Activated CD4-positive, alpha-beta T cell treated with anti-CD3 and anti-CD28 coated beads, Interleukin-2, Interleukin-4, amounts not matched to agents 100 ng/mL and 50 ng/mL, durations not matched to agents 16 hours and 8 hours (primary cell): ENCODE measurements around the gene UGGT1.

Source experiments
- DNase-seq: peaks from one replicate; pipeline ENCODE4 v3.0.0-alpha.2; 2020; ENCODE audit warnings: low spot score

The UGGT1 gene, protein sequence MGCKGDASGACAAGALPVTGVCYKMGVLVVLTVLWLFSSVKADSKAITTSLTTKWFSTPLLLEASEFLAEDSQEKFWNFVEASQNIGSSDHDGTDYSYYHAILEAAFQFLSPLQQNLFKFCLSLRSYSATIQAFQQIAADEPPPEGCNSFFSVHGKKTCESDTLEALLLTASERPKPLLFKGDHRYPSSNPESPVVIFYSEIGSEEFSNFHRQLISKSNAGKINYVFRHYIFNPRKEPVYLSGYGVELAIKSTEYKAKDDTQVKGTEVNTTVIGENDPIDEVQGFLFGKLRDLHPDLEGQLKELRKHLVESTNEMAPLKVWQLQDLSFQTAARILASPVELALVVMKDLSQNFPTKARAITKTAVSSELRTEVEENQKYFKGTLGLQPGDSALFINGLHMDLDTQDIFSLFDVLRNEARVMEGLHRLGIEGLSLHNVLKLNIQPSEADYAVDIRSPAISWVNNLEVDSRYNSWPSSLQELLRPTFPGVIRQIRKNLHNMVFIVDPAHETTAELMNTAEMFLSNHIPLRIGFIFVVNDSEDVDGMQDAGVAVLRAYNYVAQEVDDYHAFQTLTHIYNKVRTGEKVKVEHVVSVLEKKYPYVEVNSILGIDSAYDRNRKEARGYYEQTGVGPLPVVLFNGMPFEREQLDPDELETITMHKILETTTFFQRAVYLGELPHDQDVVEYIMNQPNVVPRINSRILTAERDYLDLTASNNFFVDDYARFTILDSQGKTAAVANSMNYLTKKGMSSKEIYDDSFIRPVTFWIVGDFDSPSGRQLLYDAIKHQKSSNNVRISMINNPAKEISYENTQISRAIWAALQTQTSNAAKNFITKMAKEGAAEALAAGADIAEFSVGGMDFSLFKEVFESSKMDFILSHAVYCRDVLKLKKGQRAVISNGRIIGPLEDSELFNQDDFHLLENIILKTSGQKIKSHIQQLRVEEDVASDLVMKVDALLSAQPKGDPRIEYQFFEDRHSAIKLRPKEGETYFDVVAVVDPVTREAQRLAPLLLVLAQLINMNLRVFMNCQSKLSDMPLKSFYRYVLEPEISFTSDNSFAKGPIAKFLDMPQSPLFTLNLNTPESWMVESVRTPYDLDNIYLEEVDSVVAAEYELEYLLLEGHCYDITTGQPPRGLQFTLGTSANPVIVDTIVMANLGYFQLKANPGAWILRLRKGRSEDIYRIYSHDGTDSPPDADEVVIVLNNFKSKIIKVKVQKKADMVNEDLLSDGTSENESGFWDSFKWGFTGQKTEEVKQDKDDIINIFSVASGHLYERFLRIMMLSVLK (N-terminal part only)

DNA sequence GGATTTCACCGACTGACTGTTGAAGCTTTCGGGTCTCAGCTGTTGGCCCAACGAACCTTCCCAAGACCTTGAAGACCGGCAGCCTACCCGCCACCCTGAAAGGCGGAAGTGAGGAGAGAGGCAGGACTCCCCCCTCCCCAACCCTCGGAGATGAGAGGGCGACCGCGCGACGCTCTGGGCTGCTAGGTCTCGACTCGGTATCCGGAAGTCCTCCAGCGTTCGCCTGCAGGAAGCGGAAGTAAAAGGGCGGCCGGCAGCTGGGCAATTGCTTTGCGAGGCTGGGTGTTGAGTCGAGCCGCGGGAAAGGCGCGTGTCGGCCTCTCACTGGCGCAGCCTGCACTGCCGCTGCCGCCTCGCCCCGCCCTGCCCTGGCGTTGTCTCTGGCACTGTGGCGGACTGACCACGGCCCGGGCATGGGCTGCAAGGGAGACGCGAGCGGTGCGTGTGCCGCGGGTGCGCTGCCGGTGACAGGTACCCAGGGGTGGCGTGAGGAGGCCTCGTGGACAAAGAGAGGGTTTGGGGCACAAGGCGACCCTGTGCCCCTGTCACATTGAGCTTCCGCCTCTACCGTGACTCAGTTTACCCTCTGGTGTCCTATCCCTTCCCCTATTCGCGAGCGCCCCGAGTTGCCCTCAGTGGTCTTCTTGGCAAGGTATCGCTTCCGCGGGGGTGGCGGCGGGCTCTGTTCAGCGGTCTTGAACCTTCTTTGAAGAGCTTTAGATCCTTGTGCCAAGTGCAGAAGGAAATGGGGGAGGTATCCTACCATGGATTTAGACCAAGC lies at the start of gene UGGT1:
TSS of gene UGGT1 (plus strand) at position 256 of the 781 bp plus-strand sequence. CDS start at position 414, 158 bp downstream.
- peak; percentile 97 for DNase-seq

DNA sequence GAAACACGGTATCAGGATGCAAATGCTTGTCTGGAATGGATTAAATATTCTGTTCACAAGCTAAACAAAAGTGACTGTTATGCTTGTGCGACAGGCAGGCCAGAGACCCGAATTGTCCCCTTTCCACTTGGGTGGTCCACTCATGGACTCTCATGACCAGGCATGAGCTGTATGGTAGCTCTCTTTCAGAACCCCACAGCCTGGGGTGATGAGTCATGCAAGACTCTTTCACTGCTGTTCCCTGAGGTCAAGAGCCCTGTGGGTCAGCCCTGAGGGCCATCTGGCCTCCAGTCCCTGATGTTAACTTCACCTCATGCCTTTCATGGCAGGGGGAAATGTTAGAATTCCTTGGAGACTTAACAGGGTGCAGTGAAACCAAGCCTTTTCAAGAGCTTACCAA lies 49.4 kb upstream of the UGGT1 start:
- DNase-seq, result no peak

DNA sequence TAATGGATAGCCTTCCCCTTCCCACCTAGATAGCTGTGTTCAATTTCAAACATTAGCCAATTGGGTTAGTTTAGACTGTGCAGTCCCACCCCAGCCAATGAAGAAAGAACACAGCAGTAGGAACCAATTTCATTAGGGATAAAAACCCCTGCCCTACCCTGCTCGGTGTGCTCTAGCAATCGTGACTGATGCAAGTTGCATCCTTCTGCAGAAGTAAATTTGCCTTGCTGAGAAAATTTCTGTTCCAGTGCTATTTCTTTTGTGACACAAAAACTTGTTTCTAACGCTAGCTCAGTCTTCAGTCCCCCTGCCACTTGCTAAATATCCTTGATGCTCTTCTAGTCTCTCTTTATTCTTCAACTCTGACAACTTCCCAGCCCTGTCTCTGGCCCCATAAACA lies 48.0 kb upstream of the UGGT1 start:
- DNase-seq, result no peak

DNA sequence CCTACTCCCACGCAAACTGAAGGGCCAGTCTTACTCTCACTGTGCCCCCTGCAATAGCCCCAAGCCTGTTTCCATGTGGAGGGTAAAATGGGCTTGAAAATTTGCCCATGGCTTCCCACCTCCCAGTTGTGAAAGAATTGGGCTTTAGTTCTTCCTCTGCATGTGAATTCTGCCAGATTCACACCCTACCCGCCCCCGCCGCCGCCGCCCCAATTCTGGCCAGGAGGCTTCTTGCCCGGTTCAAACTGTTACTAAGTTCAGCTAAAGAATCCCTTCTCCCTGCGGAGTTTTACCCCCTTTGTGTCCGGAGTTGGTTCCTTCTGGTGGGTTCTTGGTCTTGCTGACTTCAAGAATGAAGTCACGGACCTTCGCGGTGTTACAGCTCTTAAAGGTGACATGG lies 37.7 kb upstream of the UGGT1 start:
- no peak for DNase-seq

DNA sequence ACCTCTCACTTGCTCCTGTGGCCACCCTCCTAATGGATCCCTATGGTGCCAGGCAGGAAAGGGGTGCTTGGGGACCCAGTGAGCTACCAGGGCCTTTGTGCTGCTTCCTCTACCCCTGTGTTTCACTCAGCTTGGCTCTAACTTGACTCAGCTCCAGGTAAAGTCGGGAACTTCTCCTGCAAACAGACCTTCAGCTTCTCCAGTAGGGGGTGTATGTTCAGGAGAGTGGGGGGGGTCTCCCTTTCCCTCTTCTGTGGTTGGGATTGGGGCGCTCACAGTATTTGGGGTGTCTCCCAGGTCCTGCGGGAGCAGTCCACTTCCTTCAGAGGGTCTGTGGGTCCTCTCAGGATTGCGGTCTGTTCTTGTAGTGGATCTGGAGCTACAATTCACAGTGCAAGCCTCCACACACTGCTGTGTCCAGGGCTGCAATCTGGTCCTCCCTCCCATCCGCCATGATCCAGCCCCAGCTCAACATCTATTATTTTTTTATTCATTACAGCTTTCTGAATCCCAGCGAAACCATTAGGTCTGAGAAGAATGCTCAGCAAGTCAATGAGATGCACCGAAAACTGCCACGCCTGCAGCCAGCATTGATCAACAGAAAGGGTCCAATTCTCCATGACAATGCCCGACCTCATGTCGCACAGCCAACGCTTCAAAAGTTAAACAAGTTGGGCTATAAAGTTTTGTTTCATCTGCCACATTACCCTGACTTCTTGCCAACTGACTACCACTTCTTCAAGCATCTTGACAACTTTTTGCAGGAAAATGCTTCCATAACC lies 36.7 kb upstream of the UGGT1 start:
- no peak for DNase-seq

DNA sequence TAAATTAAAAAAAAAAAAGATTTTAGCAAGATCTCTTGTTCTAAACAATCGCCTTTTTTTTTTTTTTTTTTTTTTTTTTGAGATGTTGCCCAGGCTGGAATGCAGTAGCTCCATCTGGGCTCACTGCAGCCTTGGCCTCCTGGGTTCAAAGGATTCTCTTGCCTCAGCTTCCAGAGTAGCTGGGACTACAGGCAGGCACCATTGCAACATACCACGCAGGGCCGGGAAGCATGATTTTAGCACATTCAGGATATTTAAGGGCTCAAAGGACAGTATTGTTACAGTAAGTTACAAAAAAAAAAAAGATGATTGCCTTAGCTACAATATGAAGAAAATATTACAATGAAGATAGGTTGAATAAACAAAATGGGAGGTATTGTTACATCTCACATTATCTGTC lies 33.7 kb upstream of the UGGT1 start:
- DNase-seq, result no peak

DNA sequence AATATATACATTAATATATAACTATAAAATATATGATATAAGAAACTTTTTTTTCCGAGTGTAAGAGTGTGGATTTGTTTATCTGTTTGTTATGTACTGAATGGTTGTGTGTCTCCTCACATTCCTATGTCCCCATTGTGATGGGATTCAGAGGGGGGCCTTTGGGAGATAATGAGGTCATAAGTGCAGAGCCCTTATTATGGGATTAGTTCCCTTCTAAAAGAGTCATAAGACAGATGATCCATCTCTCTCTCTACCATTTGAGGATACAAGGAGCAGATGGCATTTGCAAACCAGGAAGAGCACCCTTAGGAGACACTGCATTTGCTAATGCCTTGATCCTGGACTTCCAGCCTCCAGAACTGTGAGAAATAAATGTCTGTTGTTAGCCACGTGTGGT lies 32.9 kb upstream of the UGGT1 start:
- DNase-seq, result no peak

DNA sequence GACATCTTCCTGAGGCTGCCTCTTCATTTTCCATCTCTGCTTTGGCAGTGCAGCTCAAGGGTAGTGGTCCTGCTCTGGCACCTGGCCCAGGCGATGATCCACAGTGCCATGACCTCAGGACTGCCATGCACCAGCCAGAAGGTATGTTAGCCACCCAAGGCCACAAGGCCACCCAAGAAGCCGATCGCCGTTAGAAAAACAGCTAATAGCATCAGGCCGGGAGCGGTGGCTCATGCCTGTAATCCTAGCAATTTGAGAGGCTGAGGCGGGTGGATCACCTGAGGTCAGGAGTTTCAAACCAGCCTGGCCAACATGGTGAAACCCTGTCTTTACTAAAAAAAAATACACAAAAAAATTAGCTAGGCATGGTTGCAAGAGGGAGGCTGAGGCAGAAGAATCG lies 28.4 kb upstream of the UGGT1 start:
- DNase-seq, result no peak

DNA sequence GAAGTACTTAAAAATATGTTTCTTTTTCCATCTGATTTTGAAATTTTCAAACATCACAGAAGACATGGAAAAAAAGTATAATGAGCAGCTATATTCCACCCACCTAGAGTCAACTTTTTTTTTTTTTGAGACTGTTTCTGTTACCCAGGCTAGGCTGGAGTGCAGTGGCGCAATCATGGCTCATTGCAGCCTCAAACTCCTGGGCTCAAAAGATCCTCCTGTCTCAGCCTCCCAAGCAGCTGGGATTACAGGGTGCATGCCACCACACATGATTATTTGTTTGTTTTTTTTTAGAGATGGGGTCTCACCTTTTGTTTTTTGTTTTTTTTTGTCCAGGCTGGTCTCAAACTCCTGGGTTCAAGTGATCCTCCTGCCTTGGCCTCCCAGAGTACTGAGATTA lies 26.6 kb upstream of the UGGT1 start:
- DNase-seq, result no peak

DNA sequence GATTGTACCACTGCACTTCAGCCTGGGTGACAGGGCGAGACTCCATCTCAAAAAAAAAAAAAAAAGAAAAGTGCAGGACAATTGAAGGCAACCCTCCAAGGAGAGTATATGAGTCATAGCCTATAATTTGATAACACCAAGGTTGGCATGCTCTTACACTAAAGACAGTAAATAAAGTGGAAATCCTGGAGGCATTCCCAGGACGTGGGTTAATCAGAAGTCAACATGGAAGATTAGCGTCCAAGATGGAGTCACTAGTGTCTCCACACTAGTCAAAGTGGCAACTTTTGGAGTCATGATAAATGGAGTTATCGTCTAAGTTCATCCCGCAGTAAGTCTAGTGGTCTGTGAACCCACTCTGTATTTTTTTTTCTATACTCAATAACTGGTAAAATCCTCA lies 21.2 kb upstream of the UGGT1 start:
- no peak for DNase-seq

DNA sequence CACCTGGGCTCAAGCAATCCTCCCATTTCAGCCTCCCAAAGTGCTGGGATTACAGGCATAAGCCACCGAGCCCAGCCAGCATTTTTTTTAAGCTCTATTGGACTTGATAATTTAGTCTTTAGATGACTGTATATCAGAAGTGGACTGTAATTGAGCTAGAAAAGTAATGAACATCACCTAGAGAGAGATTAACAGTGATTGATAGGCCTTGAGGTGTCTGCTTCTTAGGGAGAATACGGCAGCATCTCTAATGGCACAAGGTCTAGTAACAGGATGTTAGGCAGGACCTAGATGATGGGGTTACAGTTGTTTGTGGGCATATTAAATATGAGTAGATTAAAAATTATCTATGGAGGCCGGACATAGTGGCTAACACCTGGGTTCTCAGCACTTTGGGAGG lies 17.7 kb upstream of the UGGT1 start:
- DNase-seq, result no peak

DNA sequence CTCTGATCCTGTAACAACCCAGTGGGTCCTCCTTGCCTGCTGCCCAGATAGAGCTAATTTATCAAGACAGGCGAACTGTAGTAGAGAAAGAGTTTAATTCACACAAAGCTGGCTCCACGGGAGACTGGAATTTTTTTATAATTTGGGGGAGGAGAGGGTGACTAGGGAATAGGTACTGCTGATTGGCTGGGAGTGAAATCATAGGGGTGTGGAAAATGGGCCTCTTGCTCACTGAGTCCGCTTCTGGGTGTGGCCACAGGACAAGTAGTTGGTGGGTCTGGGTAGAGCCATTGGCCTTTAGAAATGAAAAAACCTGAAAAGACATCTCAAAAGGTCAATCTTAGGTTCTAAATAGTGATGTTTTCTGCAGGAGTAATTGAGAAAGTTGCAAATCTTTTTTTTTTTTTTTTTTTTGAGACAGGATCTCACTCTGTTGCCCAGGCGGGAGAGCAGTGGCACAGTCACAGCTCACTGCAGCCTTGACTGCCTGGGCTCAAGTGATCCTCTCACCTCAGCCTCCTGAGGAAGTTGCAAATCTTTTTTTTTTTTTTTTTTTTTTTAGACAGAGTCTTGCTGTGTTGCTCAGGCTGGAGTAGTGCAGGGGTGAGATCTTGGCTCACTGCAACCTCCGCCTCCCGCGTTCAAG lies 14.4 kb upstream of the UGGT1 start:
- no peak for DNase-seq

DNA sequence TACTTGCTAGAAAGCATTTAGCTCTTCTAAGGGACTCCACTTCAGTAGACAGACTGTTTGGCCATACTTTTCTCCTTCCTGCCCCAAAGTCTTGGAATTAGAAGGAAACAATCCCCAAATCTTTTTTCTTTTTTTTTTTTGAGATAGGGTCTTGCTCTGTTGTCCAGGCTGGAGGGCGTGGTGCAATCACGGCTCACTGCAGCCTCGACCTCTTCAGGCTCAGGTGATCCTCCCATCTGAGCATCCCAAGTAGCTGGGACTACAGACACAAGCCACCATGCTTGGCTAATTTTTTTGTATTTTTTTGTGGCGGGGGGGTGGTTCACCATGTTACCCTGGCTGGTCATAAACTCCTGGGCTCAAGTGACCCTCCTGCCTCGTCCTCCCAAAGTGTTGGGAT lies 6.2 kb upstream of the UGGT1 start:
- DNase-seq, result no peak

DNA sequence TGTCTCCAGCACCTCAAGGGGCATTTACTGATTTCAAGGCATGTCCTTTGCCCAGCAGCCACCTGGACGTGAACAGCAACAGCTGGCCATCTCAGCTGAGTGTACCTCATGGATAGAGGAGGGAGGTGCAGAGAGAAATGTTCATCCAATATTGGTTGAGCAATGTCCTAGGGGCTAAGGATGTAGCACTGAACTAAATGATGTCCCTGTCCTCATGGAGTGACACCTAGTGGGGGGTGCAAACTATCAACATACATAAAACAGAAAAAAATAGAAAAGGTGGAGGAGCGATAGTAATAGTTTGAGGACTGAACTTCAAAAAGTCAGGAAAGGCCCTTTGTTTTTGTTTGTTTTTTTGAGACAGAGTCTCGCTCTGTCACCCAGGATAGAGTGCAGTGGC lies 4.8 kb upstream of the UGGT1 start:
- no peak for DNase-seq

DNA sequence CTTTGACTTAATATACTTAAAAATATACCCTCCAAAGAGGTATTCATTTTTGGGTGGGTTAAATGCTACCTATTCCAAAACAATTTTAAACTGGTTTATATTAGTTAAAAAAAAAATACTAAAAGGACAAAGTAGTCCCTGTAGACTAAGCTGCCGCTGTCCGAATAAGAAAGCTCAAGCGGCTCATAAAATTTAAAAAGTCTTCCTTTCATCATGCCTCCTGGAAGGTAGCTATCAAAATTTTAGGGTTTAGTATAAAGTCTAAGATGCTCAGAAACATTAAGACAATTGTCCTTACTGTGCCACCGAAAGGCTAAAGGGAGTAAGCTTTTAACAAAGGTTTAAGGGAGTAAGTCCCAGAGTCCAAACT lies 440 bp upstream of the UGGT1 start:
- no peak for DNase-seq

DNA sequence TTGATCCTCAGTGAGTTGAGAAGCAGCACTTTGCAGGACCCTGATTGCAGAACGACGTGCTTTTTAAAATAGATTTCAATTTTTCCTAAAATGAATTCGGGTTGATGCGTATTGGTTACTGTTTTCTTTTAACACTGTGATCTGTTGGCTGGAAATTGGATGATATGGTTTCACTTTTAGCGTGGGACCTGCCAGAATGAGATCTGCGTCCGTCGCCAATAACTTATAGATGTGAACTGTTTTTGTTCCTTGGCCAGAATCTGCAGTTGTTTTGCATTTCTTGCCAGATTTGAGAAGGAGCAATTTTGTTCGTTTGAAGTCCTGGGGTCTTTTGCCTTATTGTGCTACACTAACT lies 703 bp downstream of the UGGT1 start:
- DNase-seq, result peak; percentile 36

DNA sequence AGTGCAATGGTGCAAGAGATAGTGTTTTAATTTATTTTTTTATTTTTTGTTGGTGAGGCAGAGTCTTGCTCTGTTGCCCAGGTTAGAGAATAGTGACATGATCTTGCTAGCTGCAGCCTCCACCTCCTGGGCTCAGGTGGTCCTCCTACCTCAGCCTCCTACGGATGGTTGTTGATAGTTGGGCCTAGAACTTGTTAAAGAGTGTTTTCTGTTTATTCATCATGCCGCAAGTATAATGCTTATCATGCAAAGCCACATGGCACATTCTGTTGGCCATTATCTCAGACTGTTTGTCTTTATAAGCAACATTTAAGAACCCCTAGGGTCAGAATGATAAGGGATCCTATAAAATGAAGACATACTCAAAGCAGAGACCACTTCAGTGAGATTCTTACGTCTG lies 1.7 kb downstream of the UGGT1 start:
- no peak for DNase-seq

DNA sequence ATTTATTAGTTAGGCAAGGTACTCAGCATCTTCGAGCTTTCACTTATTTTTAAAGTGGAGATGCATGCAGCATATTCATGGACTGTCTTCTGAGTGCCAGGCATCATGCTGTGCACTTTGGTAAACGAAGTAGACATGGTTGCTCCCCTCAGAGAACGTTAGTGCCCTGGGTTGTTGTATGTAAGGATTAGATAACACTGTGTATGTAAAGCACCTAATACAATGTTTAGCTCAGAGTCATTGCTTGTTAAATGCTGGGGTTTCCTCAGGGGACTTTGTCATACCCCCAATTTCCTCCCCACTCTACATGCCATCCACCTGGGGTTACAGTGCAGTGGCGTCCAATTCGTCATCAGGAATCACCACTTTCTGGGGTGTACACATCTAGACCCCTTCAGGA lies 2.8 kb downstream of the UGGT1 start:
- DNase-seq, result no peak

DNA sequence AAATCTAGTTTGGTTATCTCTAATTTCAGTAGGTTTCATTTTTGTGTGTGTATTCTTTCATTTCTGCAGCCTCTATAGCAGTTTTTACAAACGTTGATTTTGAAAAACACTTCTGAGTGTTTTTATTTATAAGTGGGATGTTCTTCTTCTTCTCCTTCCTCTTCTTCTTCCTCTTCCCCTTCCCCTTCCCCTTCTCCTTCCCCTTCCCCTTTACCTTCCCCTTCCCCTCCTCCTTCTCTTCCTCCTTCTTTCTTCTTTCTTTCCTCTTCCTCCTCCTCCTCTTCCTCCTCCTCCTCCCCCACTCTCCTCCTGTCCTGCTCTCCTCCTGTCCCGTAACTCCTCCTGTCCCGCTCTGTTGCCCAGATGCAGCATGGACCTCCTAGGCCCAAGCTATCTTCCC lies 4.2 kb downstream of the UGGT1 start:
- DNase-seq, result no peak

DNA sequence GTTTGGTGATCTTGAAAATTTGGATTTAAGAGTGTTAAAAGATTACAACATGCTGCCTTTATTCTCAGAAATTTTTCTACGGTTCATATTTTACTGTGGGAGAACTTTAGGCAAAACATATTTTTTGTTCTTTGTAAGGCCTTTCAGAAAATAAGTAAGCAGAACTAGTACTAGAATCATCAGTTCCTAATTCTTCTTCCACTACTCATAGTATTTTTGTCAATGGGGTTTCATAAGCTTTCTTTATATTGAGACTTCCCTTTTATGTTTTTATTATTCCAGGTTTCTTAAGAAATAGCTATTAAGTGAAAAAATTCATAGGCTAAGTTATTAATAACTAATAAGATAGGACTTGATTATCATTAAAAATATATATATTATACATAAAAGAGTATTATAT lies 12.4 kb downstream of the UGGT1 start:
- no peak for DNase-seq

DNA sequence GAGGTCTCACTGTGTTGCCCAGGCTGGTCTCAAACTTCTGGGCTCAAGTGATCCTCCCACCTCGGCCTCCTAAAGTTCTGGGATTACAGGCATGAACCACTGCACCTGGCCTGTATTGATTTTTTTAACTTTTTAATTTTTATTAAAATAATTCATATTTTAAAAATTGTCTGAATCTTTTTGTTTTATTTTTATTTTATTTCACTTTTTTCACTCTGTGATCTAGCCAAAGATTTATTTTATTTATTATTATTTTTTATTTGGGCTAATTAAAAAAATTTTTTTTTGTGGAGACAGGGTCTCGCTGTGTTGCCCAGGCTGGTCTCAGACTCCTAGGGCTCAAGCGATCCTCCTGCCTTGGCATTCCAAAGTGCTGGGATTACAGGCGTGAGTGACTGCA lies 14.1 kb downstream of the UGGT1 start:
- no peak for DNase-seq
